GM20000 (cell line): ENCODE results near the gene FMNL2.

Experiments
- DNase-seq: peaks from one replicate; pipeline ENCODE4 v3.0.0; 2012; ENCODE audit warnings: low spot score
- CTCF ChIP-seq: IDR thresholded peaks from 2 replicates; pipeline ENCODE4 v1.5.1; 2012; ENCODE audit warnings: mild to moderate bottlenecking, control low read depth; ENCODE audit errors: extremely low read depth, missing control alignments

The FMNL2 gene

GRCh38 chr2:152396763-152397162 lies 61.8 kb downstream of the FMNL2 start:
- no peak for TF ChIP-seq CTCF
- DNase-seq = no peak

- TF ChIP-seq CTCF = no peak
- no peak for DNase-seq
These were observed 64.0 kb downstream of the FMNL2 start for GRCh38 chr2:152399003-152399402.

GRCh38 chr2:152400607-152401214 lies 65.7 kb downstream of the FMNL2 start:
- DNase-seq = no peak
- no peak for TF ChIP-seq CTCF

- DNase-seq = no peak
- no peak for TF ChIP-seq CTCF
These were observed 68.1 kb downstream of the FMNL2 start for GRCh38 chr2:152402780-152403759.

- TF ChIP-seq CTCF = no peak
- no peak for DNase-seq
These were observed 70.5 kb downstream of the FMNL2 start for GRCh38 chr2:152405206-152406118.

GRCh38 chr2:152406119-152406835 lies 71.3 kb downstream of the FMNL2 start:
- DNase-seq = peak; percentile 25
- no peak for TF ChIP-seq CTCF
